ENCODE measurements around the gene GPR42. TPM values are rescaled to one million over a fixed set of nuclear protein-coding genes. Genes with fewer than 3 reads are reported as not detected.

GPR42 gene
- total and polyA plus RNA-seq, 10 of the 15 experiments (the other 5 are each of a cell fraction or from before 2014, with no cell fraction given) = 0.13 TPM; not detected in 9

DNA sequence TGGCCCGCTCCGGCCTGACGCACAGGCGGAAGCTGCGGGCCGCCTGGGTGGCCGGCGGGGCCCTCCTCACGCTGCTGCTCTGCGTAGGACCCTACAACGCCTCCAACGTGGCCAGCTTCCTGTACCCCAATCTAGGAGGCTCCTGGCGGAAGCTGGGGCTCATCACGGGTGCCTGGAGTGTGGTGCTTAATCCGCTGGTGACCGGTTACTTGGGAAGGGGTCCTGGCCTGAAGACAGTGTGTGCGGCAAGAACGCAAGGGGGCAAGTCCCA, 18.8 kb upstream of the GPR42 start (continued):
- TF ChIP-seq, protein P1, sequence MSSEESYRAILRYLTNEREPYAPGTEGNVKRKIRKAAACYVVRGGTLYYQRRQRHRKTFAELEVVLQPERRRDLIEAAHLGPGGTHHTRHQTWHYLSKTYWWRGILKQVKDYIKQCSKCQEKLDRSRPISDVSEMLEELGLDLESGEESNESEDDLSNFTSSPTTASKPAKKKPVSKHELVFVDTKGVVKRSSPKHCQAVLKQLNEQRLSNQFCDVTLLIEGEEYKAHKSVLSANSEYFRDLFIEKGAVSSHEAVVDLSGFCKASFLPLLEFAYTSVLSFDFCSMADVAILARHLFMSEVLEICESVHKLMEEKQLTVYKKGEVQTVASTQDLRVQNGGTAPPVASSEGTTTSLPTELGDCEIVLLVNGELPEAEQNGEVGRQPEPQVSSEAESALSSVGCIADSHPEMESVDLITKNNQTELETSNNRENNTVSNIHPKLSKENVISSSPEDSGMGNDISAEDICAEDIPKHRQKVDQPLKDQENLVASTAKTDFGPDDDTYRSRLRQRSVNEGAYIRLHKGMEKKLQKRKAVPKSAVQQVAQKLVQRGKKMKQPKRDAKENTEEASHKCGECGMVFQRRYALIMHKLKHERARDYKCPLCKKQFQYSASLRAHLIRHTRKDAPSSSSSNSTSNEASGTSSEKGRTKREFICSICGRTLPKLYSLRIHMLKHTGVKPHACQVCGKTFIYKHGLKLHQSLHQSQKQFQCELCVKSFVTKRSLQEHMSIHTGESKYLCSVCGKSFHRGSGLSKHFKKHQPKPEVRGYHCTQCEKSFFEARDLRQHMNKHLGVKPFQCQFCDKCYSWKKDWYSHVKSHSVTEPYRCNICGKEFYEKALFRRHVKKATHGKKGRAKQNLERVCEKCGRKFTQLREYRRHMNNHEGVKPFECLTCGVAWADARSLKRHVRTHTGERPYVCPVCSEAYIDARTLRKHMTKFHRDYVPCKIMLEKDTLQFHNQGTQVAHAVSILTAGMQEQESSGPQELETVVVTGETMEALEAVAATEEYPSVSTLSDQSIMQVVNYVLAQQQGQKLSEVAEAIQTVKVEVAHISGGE (CRISPR knock-in tag; IDR thresholded peaks at IDR 0.05) = no peak
- TF ChIP-seq GATAD2B (conservative IDR thresholded peaks at IDR 0.05; ENCODE audit: low read depth) = no peak
- no peak for TF ChIP-seq SREBF1 (IDR thresholded peaks at IDR 0.05; ENCODE audit: low read length)
- TF ChIP-seq NFYA (IDR thresholded peaks at IDR 0.05; ENCODE audit: borderline replicate concordance, low read depth, low read length) = no peak
- TF ChIP-seq NFIC (IDR thresholded peaks at IDR 0.05; ENCODE audit: low read depth, low read length) = no peak
- no peak for TF ChIP-seq MXI1 (IDR thresholded peaks at IDR 0.05; ENCODE audit: low read depth, low read length)
- TF ChIP-seq SPI1 (IDR thresholded peaks at IDR 0.05; ENCODE audit: borderline replicate concordance, insufficient read depth, low read depth, low read length) = no peak
- no peak for TF ChIP-seq KLF5 (IDR thresholded peaks at IDR 0.05; ENCODE audit: partially characterized antibody)
- TF ChIP-seq PML (IDR thresholded peaks at IDR 0.05; ENCODE audit: low read length) = no peak
- TF ChIP-seq SMC3 (IDR thresholded peaks at IDR 0.05; ENCODE audit: borderline replicate concordance, low read length) = no peak
- TF ChIP-seq, protein P2, sequence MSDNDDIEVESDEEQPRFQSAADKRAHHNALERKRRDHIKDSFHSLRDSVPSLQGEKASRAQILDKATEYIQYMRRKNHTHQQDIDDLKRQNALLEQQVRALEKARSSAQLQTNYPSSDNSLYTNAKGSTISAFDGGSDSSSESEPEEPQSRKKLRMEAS (IDR thresholded peaks at IDR 0.05; ENCODE audit: low read depth, low read length) = no peak
- TF ChIP-seq RFX5 (IDR thresholded peaks at IDR 0.05; ENCODE audit: low read depth, low read length) = no peak

All from GM12878 (cell line).